ENCODE measurements around the gene IFNW1.

DNA sequence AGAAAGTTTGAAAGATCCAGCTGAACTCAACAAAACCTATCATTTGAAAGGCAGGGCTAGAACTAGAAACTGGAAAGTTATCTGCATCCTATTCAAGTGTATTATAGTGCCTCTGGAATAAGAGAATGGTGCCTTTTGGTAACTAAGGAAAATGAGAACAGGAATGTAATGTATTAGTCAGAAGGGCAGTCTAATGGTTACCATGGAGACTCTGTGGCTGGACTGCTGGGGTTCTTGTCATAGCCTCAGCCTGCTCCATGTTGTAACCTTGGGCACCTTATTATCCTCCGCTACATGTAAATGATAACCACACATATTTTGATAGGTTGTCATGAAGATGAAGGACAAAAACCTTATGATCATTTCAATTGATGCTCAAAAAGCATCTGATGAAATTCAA is 39.3 kb downstream of the IFNW1 start:
- TF ChIP-seq CTCF (IDR thresholded peaks at IDR 0.05) (no peak), POLR2A (IDR thresholded peaks at IDR 0.05) (no peak)

All from thyroid gland (tissue), 4 donors.